HepG2 (cell line): ENCODE results near the gene RRP8. TPM values are rescaled to one million over a fixed set of nuclear protein-coding genes. Genes with fewer than 3 reads are reported as not detected.

Source experiments
- ARID2 ChIP-seq: sonication (generic); formaldehyde crosslinking; IDR thresholded peaks from 2 replicates; pipeline ENCODE4 v1.8.1; 2022; ENCODE audit warnings: mild to moderate bottlenecking, missing genetic modification reagents, borderline replicate concordance
- CSRNP2 ChIP-seq: sonication (generic); formaldehyde crosslinking; conservative IDR thresholded peaks from 2 replicates; pipeline ENCODE4 v1.8.0; 2022; ENCODE audit warnings: low read depth, missing genetic modification reagents
- FLYWCH1 ChIP-seq: sonication (generic); formaldehyde crosslinking; IDR thresholded peaks from 2 replicates; pipeline ENCODE4 v1.8.1; 2023; ENCODE audit warnings: mild to moderate bottlenecking, missing genetic modification reagents
- HDAC6 ChIP-seq: fragments of 200-600 bp; sonication (generic); IDR thresholded peaks from 2 replicates; pipeline ENCODE4 v1.7.0; 2017; ENCODE audit warnings: mild to moderate bottlenecking, antibody characterized with exemption, low read length, low read depth
- HES4 ChIP-seq: sonication (generic); formaldehyde crosslinking; IDR thresholded peaks from 2 replicates; pipeline ENCODE4 v1.9.0; 2021; ENCODE audit warnings: mild to moderate bottlenecking, missing genetic modification reagents, borderline replicate concordance
- HNF4G ChIP-seq, 2 experiments: sonication (generic) in 1 of 2; formaldehyde crosslinking in 1 of 2; IDR thresholded peaks; 2 replicates each; pipeline versions ENCODE4 v1.4.0 to v1.6.1; 2011 to 2020; ENCODE audit warnings: borderline replicate concordance in 2 of 2, low read depth in 2 of 2, mild to moderate bottlenecking in 2 of 2, low read length in 1 of 2, missing genetic modification reagents in 1 of 2, moderate library complexity in 1 of 2
- IKZF4 ChIP-seq: sonication (generic); formaldehyde crosslinking; IDR thresholded peaks from 2 replicates; pipeline ENCODE4 v1.5.1; 2020; ENCODE audit warnings: borderline replicate concordance, mild to moderate bottlenecking, low read depth, missing genetic modification reagents; ENCODE audit errors: not compliant biosample characterization
- KDM4B ChIP-seq: sonication (generic); formaldehyde crosslinking; IDR thresholded peaks from 2 replicates; pipeline ENCODE4 v1.4.0; 2020; ENCODE audit warnings: missing genetic modification reagents
- MEIS1 ChIP-seq: sonication (generic); formaldehyde crosslinking; IDR thresholded peaks from 2 replicates; pipeline ENCODE4 v1.9.0; 2021; ENCODE audit warnings: mild to moderate bottlenecking, missing genetic modification reagents, moderate library complexity, borderline replicate concordance
- NAIF1 ChIP-seq: sonication (generic); formaldehyde crosslinking; IDR thresholded peaks from 2 replicates; pipeline ENCODE4 v1.5.0; 2020; ENCODE audit warnings: mild to moderate bottlenecking, missing genetic modification reagents, borderline replicate concordance
- PRDM15 ChIP-seq: sonication (generic); formaldehyde crosslinking; IDR thresholded peaks from 2 replicates; pipeline ENCODE4 v1.4.0; 2020; ENCODE audit warnings: missing genetic modification reagents
- SAP130 ChIP-seq: IDR thresholded peaks from 2 replicates; pipeline ENCODE4 v1.6.1; 2016; ENCODE audit warnings: low read depth
- SP2 ChIP-seq: sonication (generic); formaldehyde crosslinking; IDR thresholded peaks from 2 replicates; pipeline ENCODE4 v1.5.1; 2020; ENCODE audit warnings: mild to moderate bottlenecking, missing genetic modification reagents
- THAP11 ChIP-seq: IDR thresholded peaks from 2 replicates; pipeline ENCODE4 v1.6.1; 2016; ENCODE audit warnings: missing biosample characterization, missing genetic modification reagents
- ZNF17 ChIP-seq: sonication (generic); formaldehyde crosslinking; IDR thresholded peaks from 2 replicates; pipeline ENCODE4 v1.5.0; 2020; ENCODE audit warnings: mild to moderate bottlenecking, missing genetic modification reagents
- ZNF225 ChIP-seq: sonication (generic); formaldehyde crosslinking; IDR thresholded peaks from 2 replicates; pipeline ENCODE4 v1.4.0; 2020; ENCODE audit warnings: mild to moderate bottlenecking, missing genetic modification reagents
- ZNF264 ChIP-seq: sonication (generic); formaldehyde crosslinking; IDR thresholded peaks from 2 replicates; pipeline ENCODE4 v1.4.0; 2020; ENCODE audit warnings: missing genetic modification reagents
- ZNF280D ChIP-seq: sonication (generic); formaldehyde crosslinking; IDR thresholded peaks from 2 replicates; pipeline ENCODE4 v1.5.1; 2020; ENCODE audit warnings: mild to moderate bottlenecking, missing genetic modification reagents
- ZNF572 ChIP-seq: sonication (generic); formaldehyde crosslinking; IDR thresholded peaks from 2 replicates; pipeline ENCODE4 v1.5.1; 2020; ENCODE audit warnings: mild to moderate bottlenecking, missing genetic modification reagents
- ZNF672 ChIP-seq: sonication (generic); formaldehyde crosslinking; IDR thresholded peaks from 2 replicates; pipeline ENCODE4 v1.8.1; 2022; ENCODE audit warnings: missing genetic modification reagents
- ZNF790 ChIP-seq: sonication (generic); formaldehyde crosslinking; IDR thresholded peaks from 2 replicates; pipeline ENCODE4 v1.8.0; 2022; ENCODE audit warnings: missing genetic modification reagents, mild to moderate bottlenecking, borderline replicate concordance
- polyA plus RNA-seq, 8 experiments: library from polyadenylated mRNA; depleted of rRNA in 3 of 8; stranded (reverse) in 7 of 8; unstranded in 1 of 8; fragments of >200 nt; fragmentation: Illumina TruSeq in 4 of 8; extraction: Trizol in 4 of 8; gene quantifications; 2 replicates each; pipeline versions ENCODE4 v1.2.1 to v1.2.3, GENCODE V29; 2011 to 2016; ENCODE audit warnings: low read depth in 4 of 8, missing spikeins in 1 of 8, mixed read lengths in 1 of 8; ENCODE audit not compliant: insufficient read depth in 1 of 8
- total RNA-seq, 5 experiments: library from RNA; depleted of rRNA; stranded (reverse); fragments of >200 nt; fragmentation: Illumina TruSeq; extraction: Trizol; gene quantifications; 2 replicates each; pipeline ENCODE4 v1.2.3, GENCODE V29; 2016; ENCODE audit warnings: low read depth in 1 of 5

RRP8 gene
- total and polyA plus RNA-seq, 2 of the 13 experiments (the other 11 are each of a cell fraction or from before 2014, with no cell fraction given): 7.2 to 21.6 TPM

GRCh38 chr11:6611092-6611962 is 7.9 kb upstream of the RRP8 start (continued):
- TF ChIP-seq SP2 (CRISPR knock-in tag): no peak
- no peak for TF ChIP-seq ARID2 (CRISPR knock-in tag)
- no peak for TF ChIP-seq ZNF672
- 0 out of 2 replicates have a peak, but pooled peaks have one; percentile 9 for TF ChIP-seq SAP130 (CRISPR knock-in tag)
- no peak for TF ChIP-seq MEIS1 (CRISPR knock-in tag)
- no peak; the same call in 1 of the 2 replicates for TF ChIP-seq ZNF572
- 0 out of 2 replicates have a peak, but pooled peaks have one; percentile 11 for TF ChIP-seq ZNF17 (CRISPR knock-in tag)
- TF ChIP-seq IKZF4 (CRISPR knock-in tag): no peak
- TF ChIP-seq HNF4G (IDR thresholded peaks at IDR 0.05; ENCODE audit: borderline replicate concordance, low read depth, low read length): no peak
- no peak for TF ChIP-seq HNF4G (CRISPR knock-in tag; IDR thresholded peaks at IDR 0.05; ENCODE audit: borderline replicate concordance, low read depth)
- no peak for TF ChIP-seq CSRNP2 (CRISPR knock-in tag)
- no peak for TF ChIP-seq ZNF790
- no peak for TF ChIP-seq ZNF264 (CRISPR knock-in tag)
- no peak for TF ChIP-seq ZNF280D (CRISPR knock-in tag)
- TF ChIP-seq HES4 (CRISPR knock-in tag): peak; percentile 47; the same call in 1 of the 2 replicates
- no peak for TF ChIP-seq HDAC6
- TF ChIP-seq THAP11 (CRISPR knock-in tag): no peak
- no peak for TF ChIP-seq KDM4B
- TF ChIP-seq FLYWCH1 (CRISPR knock-in tag): no peak
- no peak for TF ChIP-seq ZNF225 (CRISPR knock-in tag)
- no peak for TF ChIP-seq NAIF1 (CRISPR knock-in tag)
- no peak for TF ChIP-seq PRDM15 (CRISPR knock-in tag)
